CD4-positive, alpha-beta T cell treated with Interleukin-21 for 1 hour (primary cell): ENCODE measurements around the gene SNX14.
A peak's percentile ranks its signal among the peaks of the same experiment; 100 is the strongest.
"Not testable (repeated sequence)": the region's sequence is repeated elsewhere in the genome, so short reads cannot be mapped to it uniquely, and the experiment has no call there.

Experiments
- DNase-seq: peaks from one replicate; pipeline ENCODE4 v3.0.0-alpha.2; 2020

The SNX14 gene

GRCh38 chr6:85593438-85594196 is at the start of gene SNX14:
TSS of gene SNX14 (minus strand) at chr6:85593858. CDS start at chr6:85593718, 140 bp downstream.
- DNase-seq = peak; percentile 84

GRCh38 chr6:85642774-85643536 is 49.3 kb upstream of the SNX14 start, which contains the start of gene SYNCRIP:
TSS of gene SYNCRIP (minus strand) at chr6:85642886. CDS start at chr6:85641439, 1,447 bp downstream.
- DNase-seq = peak; percentile 98

GRCh38 chr6:85641897-85642773 is 48.5 kb upstream of the SNX14 start:
- peak; percentile 60 for DNase-seq

GRCh38 chr6:85641522-85641896 is 47.9 kb upstream of the SNX14 start:
- no peak for DNase-seq

GRCh38 chr6:85640821-85641220 is 47.2 kb upstream of the SNX14 start:
- DNase-seq = no peak

- no peak for DNase-seq
These were observed 43.9 kb upstream of the SNX14 start for GRCh38 chr6:85637579-85637978.

- no peak for DNase-seq
These were observed 38.7 kb upstream of the SNX14 start for GRCh38 chr6:85632164-85632942.

GRCh38 chr6:85631117-85631516 is 37.5 kb upstream of the SNX14 start:
- DNase-seq = not testable (repeated sequence)

GRCh38 chr6:85628353-85628752 is 34.7 kb upstream of the SNX14 start:
- no peak for DNase-seq

GRCh38 chr6:85620308-85620707 is 26.6 kb upstream of the SNX14 start:
- DNase-seq = no peak

GRCh38 chr6:85614780-85615179 is 21.1 kb upstream of the SNX14 start:
- no peak for DNase-seq

- no peak for DNase-seq
These were observed 19.2 kb upstream of the SNX14 start for GRCh38 chr6:85612690-85613474.

GRCh38 chr6:85610182-85610895 is 16.7 kb upstream of the SNX14 start:
- DNase-seq = no peak

- DNase-seq = no peak
These were observed 8.4 kb upstream of the SNX14 start for GRCh38 chr6:85602100-85602499.

GRCh38 chr6:85600713-85601313 is 7.2 kb upstream of the SNX14 start:
- DNase-seq = no peak

GRCh38 chr6:85594197-85594930 is 706 bp upstream of the SNX14 start:
- peak; percentile 56 for DNase-seq

GRCh38 chr6:85592033-85592432 is 1.6 kb downstream of the SNX14 start:
- no peak for DNase-seq

- no peak for DNase-seq
These were observed 2.5 kb downstream of the SNX14 start for GRCh38 chr6:85591207-85591606.

- no peak for DNase-seq
These were observed 7.9 kb downstream of the SNX14 start for GRCh38 chr6:85585741-85586140.

- DNase-seq = not testable (repeated sequence)
These were observed 10.8 kb downstream of the SNX14 start for GRCh38 chr6:85582832-85583231.
